PFSK-1 (cell line): ENCODE data around the gene PARD6G.

ENCODE experiments used
- POLR2AphosphoS5 ChIP-seq: IDR thresholded peaks from 2 replicates; pipeline ENCODE4 v1.6.1; 2012; ENCODE audit warnings: low read depth, mild to moderate bottlenecking, control low read depth, low read length, moderate library complexity
- REST ChIP-seq, 2 experiments: IDR thresholded peaks; 2 replicates each; pipeline versions ENCODE4 v1.6.1 to v1.8.0; 2011 to 2012; ENCODE audit warnings: low read depth in 2 of 2, low read length in 2 of 2, control low read depth in 1 of 2, inconsistent platforms in 1 of 2, mild to moderate bottlenecking in 1 of 2, moderate library complexity in 1 of 2; ENCODE audit not compliant: insufficient read depth in 1 of 2
- TAF1 ChIP-seq: IDR thresholded peaks from 2 replicates; pipeline ENCODE4 v1.6.1; 2012; ENCODE audit warnings: low read length, control low read depth, borderline replicate concordance; ENCODE audit not compliant: insufficient read depth

- TF ChIP-seq REST (IDR thresholded peaks at IDR 0.05; ENCODE audit: insufficient read depth in 1 of 2, low read depth in 2 of 2, low read length in 2 of 2) (no peak), TAF1 (no peak), POLR2AphosphoS5 (no peak)
Measured at GRCh38 chr18:80167931-80168330, 79.4 kb downstream of the PARD6G start.
